WTC11 (cell line): Measurements from ENCODE around the gene PRKCZ. TPM values are rescaled to one million over a fixed set of nuclear protein-coding genes. Genes with fewer than 3 reads are reported as not detected.

ENCODE experiments used
- ATAC-seq: fragments of 200-7000 bp; cut with Tn5 transposase; 2 replicates; pipeline ENCODE4 v1.10.0; 2021; ENCODE audit warnings: mild to moderate bottlenecking, moderate library complexity
- CTCF ChIA-PET: fragments of 300-600 bp; sonication (Branson Sonifier 250); formaldehyde crosslinking; loops from one replicate; lab custom pipeline; 2021; ENCODE audit warnings: antibody characterized with exemption; lab: Charles Lee
- POLR2A ChIA-PET: fragments of 350-600 bp; sonication (Branson Sonifier 250); formaldehyde crosslinking; loops from one replicate; lab custom pipeline; 2021; ENCODE audit warnings: antibody characterized with exemption; lab: Charles Lee
- DNase-seq: peaks from one replicate; pipeline ENCODE4 v3.0.0; 2021; ENCODE audit warnings: low spot score
- H3K27ac Mint-ChIP-seq: 2 replicates; pipeline ENCODE4 v1.8.0; 2021; ENCODE audit warnings: mixed read lengths
- H3K27me3 Mint-ChIP-seq: 2 replicates; pipeline ENCODE4 v1.8.0; 2021; ENCODE audit warnings: low read depth, mild to moderate bottlenecking, moderate library complexity, mixed read lengths
- H3K36me3 Mint-ChIP-seq: 2 replicates; pipeline ENCODE4 v1.8.0; 2021; ENCODE audit warnings: mixed read lengths
- H3K4me1 Mint-ChIP-seq: 2 replicates; pipeline ENCODE4 v1.8.0; 2022; ENCODE audit warnings: mixed read lengths
- H3K4me3 Mint-ChIP-seq: 2 replicates; pipeline ENCODE4 v1.8.0; 2021; ENCODE audit warnings: mild to moderate bottlenecking, moderate library complexity, mixed read lengths
- H3K9me3 Mint-ChIP-seq: 2 replicates; pipeline ENCODE4 v1.8.0; 2021; ENCODE audit warnings: mixed read lengths
- CBFB ChIP-seq: sonication (generic); formaldehyde crosslinking; IDR thresholded peaks from 2 replicates; pipeline ENCODE4 v1.8.1; 2022; ENCODE audit warnings: mild to moderate bottlenecking, low read depth, missing genetic modification reagents
- CTCF ChIP-seq: fragments of 200-600 bp; IDR thresholded peaks from 2 replicates; pipeline ENCODE4 v1.8.0; 2022; ENCODE audit warnings: antibody characterized with exemption
- FOXJ3 ChIP-seq: sonication (generic); formaldehyde crosslinking; IDR thresholded peaks from 2 replicates; pipeline ENCODE4 v1.9.0; 2021; ENCODE audit warnings: missing genetic modification reagents, mild to moderate bottlenecking, borderline replicate concordance
- IRF2 ChIP-seq: sonication (generic); formaldehyde crosslinking; IDR thresholded peaks from 2 replicates; pipeline ENCODE4 v1.8.0; 2022; ENCODE audit warnings: low read depth, missing genetic modification reagents, borderline replicate concordance
- SP1 ChIP-seq: sonication (generic); formaldehyde crosslinking; conservative IDR thresholded peaks from 2 replicates; pipeline ENCODE4 v1.8.1; 2022; ENCODE audit warnings: missing genetic modification reagents
- ZMAT4 ChIP-seq: fragments of 250-450 bp; sonication (Bioruptor Pico); IDR thresholded peaks from 2 replicates; pipeline ENCODE4 v1.9.0; 2021; ENCODE audit warnings: mild to moderate bottlenecking
- ZNF263 ChIP-seq: sonication (generic); formaldehyde crosslinking; IDR thresholded peaks from 2 replicates; pipeline ENCODE4 v1.8.1; 2022; ENCODE audit warnings: low read depth, mild to moderate bottlenecking, moderate library complexity, missing genetic modification reagents
- ZNF416 ChIP-seq: fragments of 250-450 bp; sonication (Bioruptor Pico); IDR thresholded peaks from 2 replicates; pipeline ENCODE4 v1.9.0; 2021; ENCODE audit warnings: mild to moderate bottlenecking, inconsistent platforms
- ZNF512 ChIP-seq: sonication (generic); formaldehyde crosslinking; IDR thresholded peaks from 2 replicates; pipeline ENCODE4 v1.8.1; 2022; ENCODE audit warnings: missing genetic modification reagents, borderline replicate concordance
- ZNF671 ChIP-seq: fragments of 250-450 bp; sonication (Bioruptor Pico); IDR thresholded peaks from 2 replicates; pipeline ENCODE4 v1.8.0; 2021; ENCODE audit warnings: mild to moderate bottlenecking
- total RNA-seq: library from RNA; stranded (reverse); gene quantifications from 3 replicates; pipeline ENCODE4 v1.2.3, GENCODE V29; 2021
- TF ChIP-seq, protein P1 (sequence below): sonication (generic); formaldehyde crosslinking; IDR thresholded peaks from 2 replicates; pipeline ENCODE4 v1.8.1; 2023; ENCODE audit warnings: mild to moderate bottlenecking, missing genetic modification reagents, moderate library complexity
- TF ChIP-seq, protein P2 (sequence below): sonication (generic); formaldehyde crosslinking; IDR thresholded peaks from 2 replicates; pipeline ENCODE4 v1.8.0; 2022; ENCODE audit warnings: mild to moderate bottlenecking, missing genetic modification reagents
- TF ChIP-seq, protein P3 (sequence below): sonication (generic); formaldehyde crosslinking; IDR thresholded peaks from 2 replicates; pipeline ENCODE4 v1.8.1; 2022; ENCODE audit warnings: mild to moderate bottlenecking, missing genetic modification reagents, moderate library complexity, borderline replicate concordance
- TF ChIP-seq, protein P4 (sequence below): fragments of 250-450 bp; sonication (Bioruptor Pico); IDR thresholded peaks from 2 replicates; pipeline ENCODE4 v1.8.0; 2021; ENCODE audit warnings: mild to moderate bottlenecking
- TF ChIP-seq, protein P5 (sequence below): fragments of 250-450 bp; sonication (Bioruptor Pico); IDR thresholded peaks from 2 replicates; pipeline ENCODE4 v1.9.0; 2021; ENCODE audit warnings: moderate library complexity, mild to moderate bottlenecking, inconsistent platforms, borderline replicate concordance
- TF ChIP-seq, protein P6 (sequence below): fragments of 250-450 bp; sonication (Bioruptor Pico); IDR thresholded peaks from 2 replicates; pipeline ENCODE4 v2.1.2; 2022; ENCODE audit warnings: mild to moderate bottlenecking, moderate library complexity

The PRKCZ gene
- total RNA-seq, 1 experiment from 2014 or later = 52.5 TPM

DNA sequence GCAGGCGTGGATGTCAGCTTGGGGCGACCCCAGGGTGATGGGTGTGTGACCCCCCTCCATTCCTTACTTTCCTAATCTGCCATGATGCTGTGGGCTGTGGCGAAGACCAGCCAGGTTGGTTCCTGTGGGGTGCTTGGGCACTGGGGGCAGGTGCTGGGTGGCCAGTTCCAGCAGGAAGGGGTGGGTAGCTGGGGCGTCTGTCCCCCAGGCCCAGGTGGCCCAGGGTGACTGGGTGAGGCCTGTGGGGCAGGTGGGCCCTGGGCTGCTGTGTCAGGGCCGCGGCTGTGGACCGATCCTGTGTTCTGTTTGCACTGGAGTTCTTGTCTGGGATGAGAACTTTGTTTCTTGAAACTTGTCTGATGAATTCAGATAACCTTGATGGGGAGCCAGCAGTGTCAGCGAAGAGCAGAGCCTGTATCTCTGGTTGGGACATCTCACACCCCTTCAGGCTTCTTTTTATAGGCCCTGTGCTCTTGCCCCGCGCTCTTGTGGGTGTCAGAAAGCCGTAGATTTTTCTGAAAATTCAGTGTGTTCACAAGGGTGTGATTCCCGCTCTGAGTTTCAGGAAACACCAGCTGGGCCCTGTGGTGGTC, 3.7 kb downstream of the PRKCZ start:
- Mint-ChIP-seq H3K27me3 (peaks cover 2% of the 10 kb centered on the region; the same call in 1 of the 2 replicates), H3K4me3 (no peak overlapping the region), H3K27ac (no peak overlapping the region), H3K36me3 (peaks cover 5% of the 10 kb centered on the region), H3K9me3 (no peaks in the 10 kb centered on the region), H3K4me1 (peaks cover 10% of the 10 kb centered on the region)
- POLR2A ChIA-PET = no interaction called here
- DNase-seq (no peak), ATAC-seq (no peak)
- TF ChIP-seq, protein P1, sequence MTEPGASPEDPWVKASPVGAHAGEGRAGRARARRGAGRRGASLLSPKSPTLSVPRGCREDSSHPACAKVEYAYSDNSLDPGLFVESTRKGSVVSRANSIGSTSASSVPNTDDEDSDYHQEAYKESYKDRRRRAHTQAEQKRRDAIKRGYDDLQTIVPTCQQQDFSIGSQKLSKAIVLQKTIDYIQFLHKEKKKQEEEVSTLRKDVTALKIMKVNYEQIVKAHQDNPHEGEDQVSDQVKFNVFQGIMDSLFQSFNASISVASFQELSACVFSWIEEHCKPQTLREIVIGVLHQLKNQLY (CRISPR knock-in tag) = no peak
- TF ChIP-seq, protein P2, sequence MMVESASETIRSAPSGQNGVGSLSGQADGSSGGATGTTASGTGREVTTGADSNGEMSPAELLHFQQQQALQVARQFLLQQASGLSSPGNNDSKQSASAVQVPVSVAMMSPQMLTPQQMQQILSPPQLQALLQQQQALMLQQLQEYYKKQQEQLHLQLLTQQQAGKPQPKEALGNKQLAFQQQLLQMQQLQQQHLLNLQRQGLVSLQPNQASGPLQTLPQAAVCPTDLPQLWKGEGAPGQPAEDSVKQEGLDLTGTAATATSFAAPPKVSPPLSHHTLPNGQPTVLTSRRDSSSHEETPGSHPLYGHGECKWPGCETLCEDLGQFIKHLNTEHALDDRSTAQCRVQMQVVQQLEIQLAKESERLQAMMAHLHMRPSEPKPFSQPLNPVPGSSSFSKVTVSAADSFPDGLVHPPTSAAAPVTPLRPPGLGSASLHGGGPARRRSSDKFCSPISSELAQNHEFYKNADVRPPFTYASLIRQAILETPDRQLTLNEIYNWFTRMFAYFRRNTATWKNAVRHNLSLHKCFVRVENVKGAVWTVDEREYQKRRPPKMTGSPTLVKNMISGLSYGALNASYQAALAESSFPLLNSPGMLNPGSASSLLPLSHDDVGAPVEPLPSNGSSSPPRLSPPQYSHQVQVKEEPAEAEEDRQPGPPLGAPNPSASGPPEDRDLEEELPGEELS = no peak
- TF ChIP-seq, protein P3, sequence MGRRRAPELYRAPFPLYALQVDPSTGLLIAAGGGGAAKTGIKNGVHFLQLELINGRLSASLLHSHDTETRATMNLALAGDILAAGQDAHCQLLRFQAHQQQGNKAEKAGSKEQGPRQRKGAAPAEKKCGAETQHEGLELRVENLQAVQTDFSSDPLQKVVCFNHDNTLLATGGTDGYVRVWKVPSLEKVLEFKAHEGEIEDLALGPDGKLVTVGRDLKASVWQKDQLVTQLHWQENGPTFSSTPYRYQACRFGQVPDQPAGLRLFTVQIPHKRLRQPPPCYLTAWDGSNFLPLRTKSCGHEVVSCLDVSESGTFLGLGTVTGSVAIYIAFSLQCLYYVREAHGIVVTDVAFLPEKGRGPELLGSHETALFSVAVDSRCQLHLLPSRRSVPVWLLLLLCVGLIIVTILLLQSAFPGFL (CRISPR knock-in tag) = no peak
- TF ChIP-seq FOXJ3 (CRISPR knock-in tag) (no peak), IRF2 (CRISPR knock-in tag) (no peak), CTCF (no peak), ZNF512 (CRISPR knock-in tag) (no peak)
- TF ChIP-seq, protein P4, sequence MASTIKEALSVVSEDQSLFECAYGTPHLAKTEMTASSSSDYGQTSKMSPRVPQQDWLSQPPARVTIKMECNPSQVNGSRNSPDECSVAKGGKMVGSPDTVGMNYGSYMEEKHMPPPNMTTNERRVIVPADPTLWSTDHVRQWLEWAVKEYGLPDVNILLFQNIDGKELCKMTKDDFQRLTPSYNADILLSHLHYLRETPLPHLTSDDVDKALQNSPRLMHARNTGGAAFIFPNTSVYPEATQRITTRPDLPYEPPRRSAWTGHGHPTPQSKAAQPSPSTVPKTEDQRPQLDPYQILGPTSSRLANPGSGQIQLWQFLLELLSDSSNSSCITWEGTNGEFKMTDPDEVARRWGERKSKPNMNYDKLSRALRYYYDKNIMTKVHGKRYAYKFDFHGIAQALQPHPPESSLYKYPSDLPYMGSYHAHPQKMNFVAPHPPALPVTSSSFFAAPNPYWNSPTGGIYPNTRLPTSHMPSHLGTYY (CRISPR knock-in tag) = no peak
- TF ChIP-seq, protein P5, sequence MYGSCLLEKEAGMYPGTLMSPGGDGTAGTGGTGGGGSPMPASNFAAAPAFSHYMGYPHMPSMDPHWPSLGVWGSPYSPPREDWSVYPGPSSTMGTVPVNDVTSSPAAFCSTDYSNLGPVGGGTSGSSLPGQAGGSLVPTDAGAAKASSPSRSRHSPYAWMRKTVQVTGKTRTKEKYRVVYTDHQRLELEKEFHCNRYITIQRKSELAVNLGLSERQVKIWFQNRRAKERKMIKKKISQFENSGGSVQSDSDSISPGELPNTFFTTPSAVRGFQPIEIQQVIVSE (CRISPR knock-in tag) = no peak
- CTCF ChIA-PET = interaction anchor here (1.0 kb wide), 1 partner anchor 9 kb away, joined by 3 read pairs; no protein-coding TSS in a partner anchor

GRCh38 chr1:2054560-2054959, 4.3 kb downstream of the PRKCZ start:
- DNase-seq (no peak), ATAC-seq (no peak)
- peaks cover 10% of the 10 kb centered on the region for H3K36me3 Mint-ChIP-seq
- no peaks in the 10 kb centered on the region; the same call in 1 of the 2 replicates for H3K27me3 Mint-ChIP-seq
- H3K27ac Mint-ChIP-seq = no peak overlapping the region
- no peak overlapping the region for H3K4me3 Mint-ChIP-seq
- H3K9me3 Mint-ChIP-seq = no peaks in the 10 kb centered on the region
- peaks cover 4% of the 10 kb centered on the region for H3K4me1 Mint-ChIP-seq
- POLR2A ChIA-PET = no interaction called here
- CTCF ChIA-PET = interaction anchor here (0.7 to 1.6 kb wide), 4 partner anchors 10 to 376 kb away, joined by 3 to 4 read pairs (median 4); no protein-coding TSS in a partner anchor
- TF ChIP-seq CBFB (no peak), ZNF263 (no peak), FOXJ3 (CRISPR knock-in tag) (no peak), ZNF671 (CRISPR knock-in tag) (no peak), SP1 (CRISPR knock-in tag) (no peak), ZMAT4 (CRISPR knock-in tag) (no peak), ZNF416 (CRISPR knock-in tag) (no peak)
- TF ChIP-seq, protein P1 (CRISPR knock-in tag) = no peak
- TF ChIP-seq, protein P6, sequence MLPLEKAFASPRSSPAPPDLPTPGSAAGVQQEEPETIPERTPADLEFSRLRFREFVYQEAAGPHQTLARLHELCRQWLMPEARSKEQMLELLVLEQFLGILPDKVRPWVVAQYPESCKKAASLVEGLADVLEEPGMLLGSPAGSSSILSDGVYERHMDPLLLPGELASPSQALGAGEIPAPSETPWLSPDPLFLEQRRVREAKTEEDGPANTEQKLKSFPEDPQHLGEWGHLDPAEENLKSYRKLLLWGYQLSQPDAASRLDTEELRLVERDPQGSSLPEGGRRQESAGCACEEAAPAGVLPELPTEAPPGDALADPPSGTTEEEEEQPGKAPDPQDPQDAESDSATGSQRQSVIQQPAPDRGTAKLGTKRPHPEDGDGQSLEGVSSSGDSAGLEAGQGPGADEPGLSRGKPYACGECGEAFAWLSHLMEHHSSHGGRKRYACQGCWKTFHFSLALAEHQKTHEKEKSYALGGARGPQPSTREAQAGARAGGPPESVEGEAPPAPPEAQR = no peak
